ENCODE results near the gene GPR137.
"Not testable (repeated sequence)": the region's sequence is repeated elsewhere in the genome, so short reads cannot be mapped to it uniquely, and the experiment has no call there.

GPR137 gene

GRCh38 chr11:64303109-64304031 is 17.7 kb downstream of the GPR137 start:
- DNase-seq (ENCODE audit: low spot score) = no peak

- DNase-seq (ENCODE audit: low spot score) = no peak
Measured at GRCh38 chr11:64304032-64304315, 18.3 kb downstream of the GPR137 start.

GRCh38 chr11:64304316-64305072 is 18.8 kb downstream of the GPR137 start:
- peak; percentile 92 for DNase-seq (ENCODE audit: low spot score)

- peak; percentile 99 for DNase-seq (ENCODE audit: low spot score)
Measured at GRCh38 chr11:64305075-64305690, 19.5 kb downstream of the GPR137 start, which contains the start of gene ESRRA. ESRRA (plus strand) TSS chr11:64305524; CDS start chr11:64307180, 1,656 bp downstream.

- peak; percentile 82 for DNase-seq (ENCODE audit: low spot score)
Measured at GRCh38 chr11:64305691-64306562, 20.3 kb downstream of the GPR137 start.

GRCh38 chr11:64306563-64306875 is 20.9 kb downstream of the GPR137 start:
- DNase-seq (ENCODE audit: low spot score) = no peak

- no peak for DNase-seq (ENCODE audit: low spot score)
Measured at GRCh38 chr11:64306876-64307622, 21.4 kb downstream of the GPR137 start.

- not testable (repeated sequence) for DNase-seq (ENCODE audit: low spot score)
Measured at GRCh38 chr11:64307795-64308194, 22.1 kb downstream of the GPR137 start.

- DNase-seq (ENCODE audit: low spot score) = no peak
Measured at GRCh38 chr11:64312947-64313346, 27.3 kb downstream of the GPR137 start.

- DNase-seq (ENCODE audit: low spot score) = no peak
Measured at GRCh38 chr11:64313491-64314145, 28.0 kb downstream of the GPR137 start.

GRCh38 chr11:64314146-64314804 is 28.6 kb downstream of the GPR137 start:
- no peak for DNase-seq (ENCODE audit: low spot score)

GRCh38 chr11:64314805-64315561 is 29.3 kb downstream of the GPR137 start:
- no peak for DNase-seq (ENCODE audit: low spot score)

- not testable (repeated sequence) for DNase-seq (ENCODE audit: low spot score)
Measured at GRCh38 chr11:64315667-64316526, 30.2 kb downstream of the GPR137 start.

- DNase-seq (ENCODE audit: low spot score) = peak; percentile 35
Measured at GRCh38 chr11:64316672-64317324, 31.1 kb downstream of the GPR137 start.

GRCh38 chr11:64317325-64317960 is 31.8 kb downstream of the GPR137 start, which contains the start of gene TRMT112:
TRMT112 (minus strand) TSS chr11:64317559; CDS start chr11:64317526, 33 bp downstream.
- peak; percentile 99 for DNase-seq (ENCODE audit: low spot score)

GRCh38 chr11:64317961-64318765 is 32.5 kb downstream of the GPR137 start, which contains the start of gene PRDX5:
PRDX5 (plus strand) TSS chr11:64318121; CDS start chr11:64318216, 95 bp downstream.
- peak; percentile 96 for DNase-seq (ENCODE audit: low spot score)

Data from SK-N-DZ (cell line).